Progenitor cell of endocrine pancreas (in vitro differentiated cells): ENCODE measurements around the gene HDAC8. TPM values are rescaled to one million over a fixed set of nuclear protein-coding genes. Genes with fewer than 3 reads are reported as not detected.

Experiments
- DNase-seq: peaks from one replicate; pipeline ENCODE4 v3.0.0; 2021; ENCODE audit warnings: low spot score; ENCODE audit not compliant: unreplicated experiment
- H3K27ac Mint-ChIP-seq: 2 replicates; pipeline ENCODE4 v1.8.0; 2021; ENCODE audit warnings: mild to moderate bottlenecking, moderate library complexity, mixed read lengths
- H3K27me3 Mint-ChIP-seq: 2 replicates; pipeline ENCODE4 v1.8.0; 2021; ENCODE audit warnings: mixed read lengths
- H3K36me3 Mint-ChIP-seq: 2 replicates; pipeline ENCODE4 v1.8.0; 2022; ENCODE audit warnings: mixed read lengths; ENCODE audit not compliant: insufficient read depth
- H3K4me1 Mint-ChIP-seq: 2 replicates; pipeline ENCODE4 v1.8.0; 2021; ENCODE audit warnings: low read depth, mixed read lengths
- H3K4me3 Mint-ChIP-seq: 2 replicates; pipeline ENCODE4 v1.8.0; 2021; ENCODE audit warnings: low read depth, mild to moderate bottlenecking, moderate library complexity, mixed read lengths
- H3K9me3 Mint-ChIP-seq: 2 replicates; pipeline ENCODE4 v1.8.0; 2021; ENCODE audit warnings: low read depth, mixed read lengths
- CTCF ChIP-seq: fragments of 200-600 bp; sonication (generic); IDR thresholded peaks from one replicate; pipeline ENCODE4 v1.5.0; 2021; ENCODE audit warnings: antibody characterized with exemption, mild to moderate bottlenecking; ENCODE audit not compliant: unreplicated experiment
- total RNA-seq: library from RNA; stranded (reverse); gene quantifications from 2 replicates; pipeline ENCODE4 v1.2.1, GENCODE V29; 2021

The HDAC8 gene
- total RNA-seq, 1 donor from 2014 or later = 38.4 TPM

- no peak for DNase-seq
- TF ChIP-seq CTCF = no peak
- Mint-ChIP-seq H3K27ac (no peak overlapping the region), H3K9me3 (peaks cover 15% of the 10 kb centered on the region), H3K4me3 (no peak overlapping the region), H3K36me3 (peaks cover 1% of the 10 kb centered on the region), H3K4me1 (peaks cover 15% of the 10 kb centered on the region), H3K27me3 (no peaks in the 10 kb centered on the region)
Measured at GRCh38 chrX:72372735-72373134, 199.9 kb downstream of the HDAC8 start.

GRCh38 chrX:72371405-72371804, 201.2 kb downstream of the HDAC8 start:
- TF ChIP-seq CTCF = no peak
- peaks cover 1% of the 10 kb centered on the region for H3K36me3 Mint-ChIP-seq
- H3K4me3 Mint-ChIP-seq = no peak overlapping the region
- H3K27me3 Mint-ChIP-seq = no peaks in the 10 kb centered on the region
- H3K27ac Mint-ChIP-seq = no peak overlapping the region
- no peak for DNase-seq
- peaks cover 10% of the 10 kb centered on the region for H3K9me3 Mint-ChIP-seq
- H3K4me1 Mint-ChIP-seq = peaks cover 25% of the 10 kb centered on the region

- H3K4me3 Mint-ChIP-seq = no peak overlapping the region
- TF ChIP-seq CTCF = no peak
- no peak for DNase-seq
- no peak overlapping the region for H3K27ac Mint-ChIP-seq
- H3K4me1 Mint-ChIP-seq = peaks cover 28% of the 10 kb centered on the region
- peaks cover 1% of the 10 kb centered on the region for H3K36me3 Mint-ChIP-seq
- H3K27me3 Mint-ChIP-seq = no peaks in the 10 kb centered on the region
- peaks cover 24% of the 10 kb centered on the region for H3K9me3 Mint-ChIP-seq
Measured at GRCh38 chrX:72368796-72369195, 203.8 kb downstream of the HDAC8 start.

- H3K27me3 Mint-ChIP-seq = no peaks in the 10 kb centered on the region
- H3K4me3 Mint-ChIP-seq = no peak overlapping the region
- H3K4me1 Mint-ChIP-seq = peaks cover 28% of the 10 kb centered on the region
- peaks cover 1% of the 10 kb centered on the region for H3K36me3 Mint-ChIP-seq
- DNase-seq = no peak
- peaks cover 24% of the 10 kb centered on the region for H3K9me3 Mint-ChIP-seq
- no peak overlapping the region for H3K27ac Mint-ChIP-seq
- TF ChIP-seq CTCF = no peak
Measured at GRCh38 chrX:72367516-72367915, 205.1 kb downstream of the HDAC8 start.

- no peak for DNase-seq
- peaks cover 28% of the 10 kb centered on the region for H3K4me1 Mint-ChIP-seq
- no peaks in the 10 kb centered on the region for H3K27me3 Mint-ChIP-seq
- no peak overlapping the region for H3K27ac Mint-ChIP-seq
- peaks cover 18% of the 10 kb centered on the region for H3K9me3 Mint-ChIP-seq
- no peak overlapping the region for H3K4me3 Mint-ChIP-seq
- H3K36me3 Mint-ChIP-seq = peaks cover 1% of the 10 kb centered on the region
- TF ChIP-seq CTCF = no peak
Measured at GRCh38 chrX:72366701-72367454, 205.8 kb downstream of the HDAC8 start.
